Neutrophil (primary cell): Measurements from ENCODE around the gene SIX5.
"Not testable (repeated sequence)": the region's sequence is repeated elsewhere in the genome, so short reads cannot be mapped to it uniquely, and the experiment has no call there.

Source experiments
- H3K27ac ChIP-seq: fragments of 200-600 bp; sonication (generic); 2 replicates; pipeline ENCODE4 v1.5.1; 2016; ENCODE audit warnings: mild to moderate bottlenecking, moderate library complexity
- H3K27me3 ChIP-seq: fragments of 200-600 bp; sonication (generic); 2 replicates; pipeline ENCODE4 v1.6.0; 2016; ENCODE audit warnings: mild to moderate bottlenecking
- H3K36me3 ChIP-seq: fragments of 200-600 bp; sonication (generic); 2 replicates; pipeline ENCODE4 v1.5.1; 2017
- H3K4me1 ChIP-seq, 2 experiments: fragments of 200-600 bp in 1 of 2; sonication (generic) in 1 of 2; 1 replicate in 1 of 2; 2 replicates in 1 of 2; pipeline versions ENCODE4 v1.5.1 to v1.6.1; 2013 to 2016; ENCODE audit warnings: low read depth in 1 of 2, low read length in 1 of 2, mild to moderate bottlenecking in 1 of 2, moderate library complexity in 1 of 2; ENCODE audit not compliant: control insufficient read depth in 1 of 2, insufficient read depth in 1 of 2
- H3K4me3 ChIP-seq, 2 experiments: fragments of 200-600 bp in 1 of 2; sonication (generic) in 1 of 2; 1 replicate in 1 of 2; 2 replicates in 1 of 2; pipeline ENCODE4 v1.5.1; 2013 to 2016; ENCODE audit warnings: low read depth in 1 of 2, low read length in 1 of 2, mild to moderate bottlenecking in 1 of 2, moderate library complexity in 1 of 2
- H3K9me3 ChIP-seq: fragments of 200-600 bp; sonication (generic); 2 replicates; pipeline ENCODE4 v1.5.1; 2016
- CTCF ChIP-seq: fragments of 200-600 bp; sonication (generic); IDR thresholded peaks from 2 replicates; pipeline ENCODE4 v1.5.1; 2016; ENCODE audit warnings: antibody characterized with exemption

The SIX5 gene

DNA sequence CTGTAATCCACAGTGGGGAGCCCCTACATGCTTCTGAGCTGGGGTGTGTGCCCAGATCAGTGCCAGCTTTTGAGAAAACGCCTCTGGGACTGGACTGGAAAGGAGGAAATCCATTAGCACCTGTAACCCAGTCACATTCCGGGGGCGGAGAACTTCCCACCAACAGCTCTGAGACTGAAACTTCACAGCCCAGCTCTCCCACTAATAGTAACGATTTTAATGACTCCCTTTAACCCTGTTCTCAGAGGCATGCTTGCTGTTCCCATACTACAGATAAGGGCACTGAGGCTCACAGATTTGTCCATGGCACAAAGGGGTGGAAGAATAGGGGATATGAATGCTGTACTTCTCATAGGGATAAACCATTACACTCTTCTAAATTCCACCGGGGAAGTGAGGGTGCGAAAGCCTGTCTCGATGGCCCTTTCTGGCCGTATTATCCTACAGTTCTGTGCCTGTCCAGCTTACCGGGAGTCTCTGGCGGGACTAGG is 39.2 kb downstream of the SIX5 start:
- Histone ChIP-seq H3K9me3 (no peaks in the 10 kb centered on the region), H3K4me1 (peaks cover 16 to 18% of the 10 kb centered on the region in 2 experiments), H3K4me3 (peak overlapping the region; percentile 67 to 88), H3K27ac (peak overlapping the region; percentile 68), H3K36me3 (peaks cover 10% of the 10 kb centered on the region), H3K27me3 (no peaks in the 10 kb centered on the region)
- no peak for TF ChIP-seq CTCF

DNA sequence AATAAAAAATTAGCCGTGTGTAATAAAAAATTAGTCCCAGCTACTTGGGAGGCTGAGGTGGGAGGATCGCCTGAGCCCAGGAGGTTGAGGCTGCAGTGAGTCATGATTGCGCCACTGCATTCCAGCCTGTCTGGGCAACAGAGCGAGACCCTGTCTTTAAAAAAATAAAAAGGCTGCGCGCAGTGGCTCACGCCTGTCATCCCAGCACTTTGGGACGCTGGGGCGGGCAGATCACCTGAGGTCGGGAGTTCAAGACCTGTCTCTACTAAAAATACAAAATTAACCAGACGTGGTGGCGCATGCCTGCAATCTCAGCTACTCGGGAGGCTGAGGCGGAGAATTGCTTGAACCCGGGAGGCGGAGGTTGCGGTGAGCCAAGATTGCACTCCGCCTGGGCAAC is 40.4 kb downstream of the SIX5 start:
- H3K27me3 ChIP-seq, H3K4me3 ChIP-seq, H3K27ac ChIP-seq, H3K9me3 ChIP-seq: not testable (repeated sequence)
- peaks cover 10% of the 10 kb centered on the region for H3K36me3 ChIP-seq
- H3K4me1 ChIP-seq = peaks cover 16 to 18% of the 10 kb centered on the region in 2 experiments

DNA sequence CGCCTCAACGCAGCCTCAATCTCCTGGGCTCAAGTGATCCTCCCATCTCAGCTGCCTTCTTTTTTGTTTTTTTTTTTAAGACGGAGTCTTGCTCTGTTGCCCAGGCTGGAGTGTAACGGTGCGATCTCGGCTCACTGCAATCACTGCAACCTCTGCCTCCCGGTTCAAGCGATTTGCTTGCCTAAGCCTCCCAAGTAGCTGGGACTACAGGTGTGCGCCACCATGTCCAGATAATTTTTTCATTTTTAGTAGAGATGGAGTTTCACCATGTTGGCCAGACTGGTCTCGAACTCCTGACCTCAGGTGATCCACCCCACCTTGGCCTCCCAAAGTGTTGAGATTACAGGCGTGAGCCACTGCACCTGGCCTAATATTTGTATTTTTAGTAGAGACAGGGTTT is 49.0 kb downstream of the SIX5 start:
- not testable (repeated sequence) for H3K27me3 ChIP-seq, H3K4me3 ChIP-seq, H3K9me3 ChIP-seq
- peaks cover 16% of the 10 kb centered on the region for H3K36me3 ChIP-seq
- peaks cover 26 to 32% of the 10 kb centered on the region in 2 experiments for H3K4me1 ChIP-seq
- peak overlapping the region; percentile 62 for H3K27ac ChIP-seq

GRCh38 chr19:45717983-45718650 is 50.9 kb downstream of the SIX5 start:
- TF ChIP-seq CTCF = no peak
- Histone ChIP-seq H3K4me3 (peak overlapping the region; percentile 74 to 83), H3K9me3 (no peaks in the 10 kb centered on the region), H3K4me1 (peaks cover 26 to 32% of the 10 kb centered on the region in 2 experiments), H3K27ac (peak overlapping the region; percentile 97), H3K36me3 (peaks cover 13% of the 10 kb centered on the region), H3K27me3 (no peaks in the 10 kb centered on the region)

DNA sequence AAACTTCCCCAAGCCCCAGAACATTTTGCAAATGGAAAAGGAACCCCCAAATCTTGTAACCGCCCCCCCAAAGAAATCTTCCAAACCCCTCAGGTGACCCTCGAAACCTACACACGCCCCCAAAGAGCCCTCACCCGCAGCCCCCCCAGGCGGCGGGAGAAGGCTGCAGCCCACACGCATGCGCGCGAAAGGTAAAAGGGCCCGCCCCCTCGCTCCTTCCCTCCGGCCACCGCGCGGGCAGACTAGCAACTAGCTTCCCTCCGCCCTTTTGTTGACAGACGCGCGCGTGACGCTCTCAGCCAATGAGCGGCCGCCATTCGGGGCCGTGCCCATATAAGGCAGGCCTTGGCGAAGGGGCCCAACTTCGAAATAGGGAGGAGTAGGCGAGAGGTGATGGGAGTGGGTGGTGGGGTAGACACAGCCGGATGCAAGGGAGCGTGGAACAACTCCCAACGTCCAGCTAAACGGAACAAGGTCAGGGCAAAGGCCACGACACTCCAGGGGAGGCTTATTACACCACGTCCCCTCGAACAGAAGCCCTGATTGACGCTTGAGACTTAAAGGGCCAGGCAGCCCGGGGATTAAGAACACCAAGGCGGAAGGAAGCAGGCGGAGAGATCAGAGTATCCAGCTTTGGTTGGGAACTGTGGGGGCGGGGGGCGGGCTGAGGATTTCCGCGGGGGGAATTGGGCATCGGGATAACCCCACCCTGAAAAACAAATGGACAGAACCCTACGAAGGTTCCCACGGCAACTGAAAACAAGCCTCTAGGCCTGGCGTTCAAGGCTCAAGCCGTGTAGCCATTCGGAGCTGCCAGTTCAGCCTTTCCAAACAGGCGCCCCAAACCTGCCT is 51.7 kb downstream of the SIX5 start:
- Histone ChIP-seq H3K36me3 (peaks cover 16% of the 10 kb centered on the region), H3K27ac (peak overlapping the region; percentile 97), H3K4me3 (peak overlapping the region; percentile 74 to 83), H3K4me1 (peaks cover 26 to 32% of the 10 kb centered on the region in 2 experiments), H3K9me3 (no peaks in the 10 kb centered on the region), H3K27me3 (no peaks in the 10 kb centered on the region)
- TF ChIP-seq CTCF = peak; percentile 76

DNA sequence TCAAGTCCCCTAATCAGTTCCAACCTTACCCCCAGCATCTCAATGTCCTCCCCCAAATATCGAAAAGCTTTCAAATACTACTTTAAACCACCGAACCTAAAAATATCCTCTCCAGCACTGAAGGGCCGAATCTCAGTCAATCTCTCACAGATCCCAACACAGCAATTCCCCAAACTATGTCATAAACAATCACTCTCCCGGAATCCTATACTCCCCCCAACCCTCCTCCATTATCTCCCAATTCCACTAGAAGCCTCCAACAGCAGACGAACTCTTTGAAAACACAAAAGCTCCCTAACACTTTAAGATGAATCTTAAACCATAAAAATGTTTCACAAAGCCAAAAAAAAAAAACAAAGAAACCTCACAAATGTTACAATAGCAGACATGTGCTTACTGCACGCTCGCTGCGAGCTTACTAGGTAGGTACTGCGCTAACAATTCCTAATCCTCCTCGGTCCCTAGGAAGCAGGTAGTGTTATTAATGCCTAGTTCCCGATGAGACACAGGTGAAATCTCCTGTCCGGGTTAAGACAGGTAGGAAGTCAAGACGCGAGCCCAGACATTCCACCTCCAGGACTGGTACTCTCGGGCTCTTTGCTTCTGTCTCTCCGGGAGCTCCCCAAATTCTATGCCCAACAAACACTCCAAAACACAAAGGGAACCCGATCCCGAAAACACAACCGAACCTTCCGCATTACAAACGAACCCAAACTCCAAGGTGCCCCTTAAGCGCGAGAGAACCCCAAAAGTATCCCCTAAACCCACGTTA is 52.5 kb downstream of the SIX5 start:
- TF ChIP-seq CTCF = no peak
- Histone ChIP-seq H3K36me3 (peaks cover 18% of the 10 kb centered on the region), H3K4me3 (peak overlapping the region; percentile 74 to 83), H3K27me3 (no peaks in the 10 kb centered on the region), H3K4me1 (peaks cover 22 to 32% of the 10 kb centered on the region in 2 experiments), H3K9me3 (no peaks in the 10 kb centered on the region), H3K27ac (peak overlapping the region; percentile 97)
